Activated naive CD8-positive, alpha-beta T cell treated with anti-CD3 and anti-CD28 coated beads for 36 hours (primary cell): ENCODE results near the gene SLC35A5. TPM values are rescaled to one million over a fixed set of nuclear protein-coding genes. Genes with fewer than 3 reads are reported as not detected.

Experiments
- DNase-seq: peaks from one replicate; pipeline ENCODE4 v3.0.0; 2021
- H3K27ac Mint-ChIP-seq: one replicate; pipeline ENCODE4 v1.8.0; 2022; ENCODE audit warnings: mild to moderate bottlenecking, moderate library complexity, mixed read lengths
- H3K27me3 Mint-ChIP-seq: one replicate; pipeline ENCODE4 v1.8.0; 2022; ENCODE audit warnings: mild to moderate bottlenecking, mixed read lengths
- H3K36me3 Mint-ChIP-seq: one replicate; pipeline ENCODE4 v1.8.0; 2021; ENCODE audit warnings: mild to moderate bottlenecking, mixed read lengths
- H3K4me1 Mint-ChIP-seq: one replicate; pipeline ENCODE4 v1.8.0; 2021; ENCODE audit warnings: mixed read lengths
- H3K4me3 Mint-ChIP-seq: one replicate; pipeline ENCODE4 v1.8.0; 2022; ENCODE audit warnings: mild to moderate bottlenecking, moderate library complexity, mixed read lengths
- H3K9me3 Mint-ChIP-seq: one replicate; pipeline ENCODE4 v1.8.0; 2022; ENCODE audit warnings: mixed read lengths
- total RNA-seq, 2 experiments: library from RNA; stranded (reverse); gene quantifications; one replicate each; pipeline ENCODE4 v1.2.3, GENCODE V29; 2021

The SLC35A5 gene
- total RNA-seq, 2 experiments from 2014 or later: 15.2 to 17.4 TPM

GRCh38 chr3:112629425-112629824, 67.6 kb downstream of the SLC35A5 start:
- H3K27me3 Mint-ChIP-seq: no peaks in the 10 kb centered on the region
- DNase-seq: no peak
- H3K27ac Mint-ChIP-seq: no peak overlapping the region
- H3K36me3 Mint-ChIP-seq: no peaks in the 10 kb centered on the region
- H3K4me3 Mint-ChIP-seq: no peak overlapping the region
- H3K9me3 Mint-ChIP-seq: no peaks in the 10 kb centered on the region
- H3K4me1 Mint-ChIP-seq: peaks cover 2% of the 10 kb centered on the region

- no peaks in the 10 kb centered on the region for H3K27me3 Mint-ChIP-seq
- H3K9me3 Mint-ChIP-seq: no peaks in the 10 kb centered on the region
- no peak overlapping the region for H3K27ac Mint-ChIP-seq
- H3K36me3 Mint-ChIP-seq: no peaks in the 10 kb centered on the region
- H3K4me3 Mint-ChIP-seq: no peak overlapping the region
- DNase-seq: no peak
- H3K4me1 Mint-ChIP-seq: peaks cover 10% of the 10 kb centered on the region
These were observed 69.4 kb downstream of the SLC35A5 start for GRCh38 chr3:112631257-112631656.

- DNase-seq: no peak
- Mint-ChIP-seq H3K9me3 (no peaks in the 10 kb centered on the region), H3K36me3 (no peaks in the 10 kb centered on the region), H3K27me3 (no peaks in the 10 kb centered on the region), H3K27ac (no peak overlapping the region), H3K4me1 (peaks cover 10% of the 10 kb centered on the region), H3K4me3 (no peak overlapping the region)
These were observed 70.8 kb downstream of the SLC35A5 start for GRCh38 chr3:112632596-112632995.

- no peak overlapping the region for H3K27ac Mint-ChIP-seq
- DNase-seq: no peak
- no peaks in the 10 kb centered on the region for H3K9me3 Mint-ChIP-seq
- no peak overlapping the region for H3K4me3 Mint-ChIP-seq
- H3K36me3 Mint-ChIP-seq: no peaks in the 10 kb centered on the region
- no peaks in the 10 kb centered on the region for H3K27me3 Mint-ChIP-seq
- H3K4me1 Mint-ChIP-seq: peaks cover 10% of the 10 kb centered on the region
These were observed 71.3 kb downstream of the SLC35A5 start for GRCh38 chr3:112633191-112633590.

- no peaks in the 10 kb centered on the region for H3K9me3 Mint-ChIP-seq
- DNase-seq: no peak
- peaks cover 10% of the 10 kb centered on the region for H3K4me1 Mint-ChIP-seq
- H3K27ac Mint-ChIP-seq: no peak overlapping the region
- H3K27me3 Mint-ChIP-seq: no peaks in the 10 kb centered on the region
- H3K36me3 Mint-ChIP-seq: no peaks in the 10 kb centered on the region
- H3K4me3 Mint-ChIP-seq: no peak overlapping the region
These were observed 71.9 kb downstream of the SLC35A5 start for GRCh38 chr3:112633757-112634156.

GRCh38 chr3:112634786-112635541, 73.1 kb downstream of the SLC35A5 start:
- Mint-ChIP-seq H3K4me3 (no peak overlapping the region), H3K36me3 (no peaks in the 10 kb centered on the region), H3K27ac (no peak overlapping the region), H3K27me3 (no peaks in the 10 kb centered on the region), H3K9me3 (no peaks in the 10 kb centered on the region), H3K4me1 (peaks cover 7% of the 10 kb centered on the region)
- DNase-seq: no peak

Other genes with a start within 250 kb of the SLC35A5 start
- 10 to 100 TPM; 32.7 to 33.6 TPM for gene CD200, start 228.9 kb upstream of the SLC35A5 start, total RNA-seq
- gene BTLA, start 62.6 kb upstream of the SLC35A5 start, total RNA-seq: 10 to 100 TPM; 34.1 to 41.2 TPM
- gene ATG3, start 83 bp upstream of the SLC35A5 start, total RNA-seq: 10 to 100 TPM; 76.8 to 76.9 TPM
- not detected for gene CCDC80, start 79.1 kb downstream of the SLC35A5 start, total RNA-seq